Left ventricle myocardium superior (tissue), 1 donor: Measurements from ENCODE around the gene RAPGEF5. TPM values are rescaled to one million over a fixed set of nuclear protein-coding genes. Genes with fewer than 3 reads are reported as not detected.

Experiments
- ATAC-seq: fragments of 200-7000 bp; cut with Tn5 transposase; one replicate; pipeline ENCODE4 v1.9.1; 2020; ENCODE audit warnings: mild to moderate bottlenecking, moderate library complexity
- DNase-seq: peaks from one replicate; pipeline ENCODE4 v3.0.0-alpha.2; 2020
- intact Hi-C: fragments of 100-400 bp; cut with micrococcal nuclease; formaldehyde crosslinking; loops from one replicate; pipeline ENCODE4 v1.11.0; 2022
- long read RNA-seq: library from polyadenylated mRNA; unstranded; transcript quantifications from one replicate; pipeline ENCODE4 v2.0.0, GENCODE V29; 2021
- total RNA-seq: library from RNA; stranded (reverse); fragmentation: NEBNext Ultra II Directional; extraction: Animal tissue kit (Norgen Biotek cat#: 25700); gene quantifications from one replicate; pipeline ENCODE4 v1.2.1, GENCODE V29; 2021
- donor health status: DM: no; HTN: yes; CAD: no; lungs with severe emphysema.

The RAPGEF5 gene
- total RNA-seq = 11.4 TPM
- long read RNA-seq, partial matches to known transcripts = 1 of 3 reads
- long read RNA-seq, other reads (novel, unspliced or antisense) = 2 of 3 reads

- intact Hi-C loops = no loop called here
- DNase-seq = peak; percentile 32
- ATAC-seq = peak; percentile 73
Measured at GRCh38 chr7:22356701-22357310, at the start of gene RAPGEF5. RAPGEF5 (minus strand) TSS chr7:22357154; CDS start chr7:22357060, 94 bp downstream.

GRCh38 chr7:22406715-22407114 is 49.8 kb upstream of the RAPGEF5 start:
- intact Hi-C loops = no loop called here
- no peak for DNase-seq
- no peak for ATAC-seq

- intact Hi-C loops = no loop called here
- ATAC-seq (no peak), DNase-seq (no peak)
Measured at GRCh38 chr7:22404421-22405023, 47.6 kb upstream of the RAPGEF5 start.

DNA sequence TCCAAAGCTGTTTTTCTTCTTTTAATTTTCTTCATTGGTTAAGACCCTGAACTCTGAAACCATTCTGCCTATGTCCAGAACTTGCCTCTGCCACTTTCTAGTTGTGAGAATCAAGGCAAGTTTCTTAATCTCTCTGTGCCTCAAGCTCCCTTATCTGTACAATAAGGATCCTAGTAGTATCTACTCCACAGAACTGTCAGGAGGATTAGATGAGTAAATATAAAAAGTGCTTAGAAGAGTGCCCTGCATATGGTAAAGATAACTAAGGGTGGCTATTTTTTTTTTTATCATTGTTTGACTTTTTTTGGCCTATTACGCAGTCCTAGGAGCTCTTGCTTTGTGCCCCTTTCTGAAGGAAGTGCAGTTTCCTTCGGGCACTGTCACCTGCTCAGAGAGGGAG is 46.4 kb upstream of the RAPGEF5 start:
- ATAC-seq (no peak), DNase-seq (no peak)
- intact Hi-C loops = no loop called here

- ATAC-seq (no peak), DNase-seq (no peak)
- intact Hi-C loops = no loop called here
Measured at GRCh38 chr7:22402250-22402649, 45.3 kb upstream of the RAPGEF5 start.

DNA sequence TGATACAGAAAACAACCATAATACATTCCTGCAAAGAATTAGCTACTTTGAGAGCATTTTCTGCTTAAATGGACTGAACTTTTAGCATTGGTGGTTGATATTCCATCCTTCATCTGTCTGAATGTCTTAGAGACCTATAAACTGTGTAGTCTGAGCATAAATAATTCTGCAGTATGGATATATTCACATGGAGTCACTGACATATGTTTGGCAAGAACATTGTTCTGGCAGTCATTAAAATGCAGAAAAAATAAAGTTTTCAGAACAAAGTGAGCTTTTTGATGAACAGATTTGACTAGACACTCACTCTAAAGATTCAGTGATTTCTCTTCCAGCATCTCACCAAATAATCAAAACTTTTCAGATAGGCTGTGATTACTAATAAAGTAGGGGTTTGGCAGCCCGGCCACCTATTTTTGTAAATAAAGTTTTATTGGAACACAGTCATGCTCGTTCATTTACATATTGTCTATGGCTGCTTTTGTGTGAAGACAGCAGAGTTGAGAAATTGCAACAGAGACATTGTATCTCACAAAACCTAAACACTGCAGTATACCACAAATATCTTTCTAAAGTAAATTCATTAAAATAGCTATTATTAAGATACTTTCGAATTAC is 44.1 kb upstream of the RAPGEF5 start:
- ATAC-seq (no peak), DNase-seq (no peak)
- intact Hi-C loops = no loop called here

DNA sequence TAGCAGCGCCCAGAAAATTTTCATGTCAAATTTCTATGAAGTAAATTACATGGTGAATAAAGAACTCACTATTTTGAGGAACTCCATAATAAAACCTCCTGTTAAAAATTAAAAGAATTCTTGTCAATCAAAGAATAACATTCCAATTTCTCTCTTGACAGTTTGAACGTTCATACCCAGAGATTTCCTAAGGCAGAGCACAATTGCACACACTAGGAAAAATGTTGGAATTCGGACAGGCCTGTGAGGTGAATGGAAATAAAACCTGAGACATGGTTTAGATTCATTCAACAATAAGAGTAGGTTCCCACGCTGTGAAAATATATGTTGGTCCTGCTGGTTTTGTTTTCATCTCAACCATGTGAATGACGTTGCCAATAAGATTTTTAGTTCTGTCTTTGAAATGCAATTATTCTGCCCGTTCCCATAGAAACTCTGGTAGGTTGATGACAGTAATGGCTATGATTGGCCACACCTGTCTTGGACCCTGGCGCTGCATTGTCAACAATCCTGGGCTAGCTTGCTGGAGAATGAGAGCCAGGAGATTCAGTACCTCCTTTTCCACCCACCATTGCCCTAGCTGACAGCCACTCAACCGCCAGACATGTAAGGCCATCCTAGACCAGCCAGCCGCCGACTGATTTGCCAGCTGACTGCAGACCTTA is 43.3 kb upstream of the RAPGEF5 start:
- no peak for DNase-seq
- intact Hi-C loops = no loop called here
- no peak for ATAC-seq

- DNase-seq (no peak), ATAC-seq (no peak)
- intact Hi-C loops = no loop called here
Measured at GRCh38 chr7:22399546-22399945, 42.6 kb upstream of the RAPGEF5 start.

- ATAC-seq = no peak
Measured at GRCh38 chr7:22399091-22399490, 42.1 kb upstream of the RAPGEF5 start.

GRCh38 chr7:22397981-22398380 is 41.0 kb upstream of the RAPGEF5 start:
- intact Hi-C loops = no loop called here
- DNase-seq (no peak), ATAC-seq (no peak)

More at GRCh38 chr7:22399091-22399490, 42.1 kb upstream of the RAPGEF5 start:
- no peak for DNase-seq
- intact Hi-C loops = no loop called here

DNA sequence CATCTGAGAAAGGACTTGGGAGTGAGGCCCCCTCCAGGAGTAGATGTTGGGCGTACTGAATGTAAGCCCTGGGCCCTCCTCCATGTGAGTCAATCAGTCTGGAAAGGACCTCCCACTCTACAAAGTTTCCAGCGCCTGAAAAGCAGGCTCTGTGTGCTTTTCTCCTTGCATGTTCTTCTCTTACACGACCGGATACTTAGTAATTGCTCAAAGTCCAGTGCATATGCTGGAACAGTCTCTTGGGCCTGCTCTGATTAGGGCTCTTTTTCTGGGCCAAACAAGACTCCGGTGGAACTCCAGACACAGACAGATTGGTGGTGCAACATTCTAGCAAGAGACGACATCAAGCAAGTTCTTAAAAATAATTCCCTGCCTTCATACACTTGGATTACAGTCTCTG is 38.3 kb upstream of the RAPGEF5 start:
- no peak for DNase-seq
- ATAC-seq = no peak
- intact Hi-C loops = no loop called here

- intact Hi-C loops = no loop called here
- ATAC-seq (no peak), DNase-seq (no peak)
Measured at GRCh38 chr7:22394739-22395138, 37.8 kb upstream of the RAPGEF5 start.

- ATAC-seq (no peak), DNase-seq (no peak)
- intact Hi-C loops = no loop called here
Measured at GRCh38 chr7:22393913-22394729, 37.2 kb upstream of the RAPGEF5 start.

DNA sequence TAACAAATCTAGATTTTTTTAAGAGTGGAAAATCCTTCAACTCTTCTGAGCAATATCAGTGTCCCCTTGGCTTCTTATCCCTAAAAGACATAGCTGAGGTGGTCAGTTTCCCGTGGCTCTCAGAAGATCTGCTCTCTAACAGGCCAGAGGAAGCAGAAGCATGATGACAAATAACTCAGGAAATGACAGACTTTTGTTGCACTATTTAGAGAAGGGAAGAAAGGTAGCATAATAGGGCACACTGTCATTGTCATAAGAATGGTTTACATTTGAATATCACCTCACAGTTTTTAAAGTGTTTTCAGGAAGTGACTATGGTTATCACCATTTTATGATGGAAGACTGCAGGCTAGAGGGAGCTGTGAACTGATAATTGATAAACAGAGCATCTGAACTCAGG is 33.6 kb upstream of the RAPGEF5 start:
- intact Hi-C loops = no loop called here
- ATAC-seq (no peak), DNase-seq (no peak)

- intact Hi-C loops = no loop called here
- no peak for DNase-seq
- ATAC-seq = no peak
Measured at GRCh38 chr7:22389892-22390291, 32.9 kb upstream of the RAPGEF5 start.

DNA sequence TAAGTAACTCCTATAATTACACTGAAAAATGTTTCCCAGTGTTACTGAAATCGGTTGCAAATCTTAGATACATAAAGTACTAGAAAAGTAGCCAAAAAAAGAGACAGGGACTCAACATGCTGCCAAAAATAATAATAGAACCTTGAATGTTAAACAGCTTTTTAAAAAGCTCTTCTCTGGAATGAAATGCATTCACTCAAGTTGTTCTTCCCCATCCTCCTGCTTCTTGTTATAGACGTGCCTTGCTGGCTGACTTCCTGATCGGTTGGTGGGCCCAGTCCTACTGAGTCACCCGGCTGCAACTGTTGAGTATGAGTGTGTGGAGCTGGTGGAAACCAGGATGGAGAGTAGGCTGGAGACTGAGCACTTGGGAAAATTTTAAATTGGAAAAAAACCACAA is 30.6 kb upstream of the RAPGEF5 start:
- intact Hi-C loops = no loop called here
- peak; percentile 54 for ATAC-seq
- DNase-seq = peak; percentile 33

DNA sequence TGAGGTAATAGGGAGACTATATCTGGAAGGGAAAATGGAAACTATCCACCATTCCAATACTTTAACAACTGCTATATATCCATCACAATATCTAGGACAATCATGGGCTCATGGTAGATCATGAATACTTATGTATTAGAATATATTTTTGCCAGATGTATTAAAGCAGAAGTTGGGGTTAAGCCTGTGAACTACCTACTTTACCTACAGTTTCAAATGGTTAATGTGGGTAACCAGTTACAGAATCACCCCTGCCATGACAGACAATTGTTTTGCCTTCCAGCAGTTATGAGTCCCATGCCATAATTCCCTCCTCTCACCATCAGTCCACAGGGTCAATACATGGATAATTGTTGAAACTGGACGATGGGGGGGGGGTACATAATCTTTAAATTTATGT is 29.9 kb upstream of the RAPGEF5 start:
- intact Hi-C loops = no loop called here
- no peak for DNase-seq
- no peak for ATAC-seq

DNA sequence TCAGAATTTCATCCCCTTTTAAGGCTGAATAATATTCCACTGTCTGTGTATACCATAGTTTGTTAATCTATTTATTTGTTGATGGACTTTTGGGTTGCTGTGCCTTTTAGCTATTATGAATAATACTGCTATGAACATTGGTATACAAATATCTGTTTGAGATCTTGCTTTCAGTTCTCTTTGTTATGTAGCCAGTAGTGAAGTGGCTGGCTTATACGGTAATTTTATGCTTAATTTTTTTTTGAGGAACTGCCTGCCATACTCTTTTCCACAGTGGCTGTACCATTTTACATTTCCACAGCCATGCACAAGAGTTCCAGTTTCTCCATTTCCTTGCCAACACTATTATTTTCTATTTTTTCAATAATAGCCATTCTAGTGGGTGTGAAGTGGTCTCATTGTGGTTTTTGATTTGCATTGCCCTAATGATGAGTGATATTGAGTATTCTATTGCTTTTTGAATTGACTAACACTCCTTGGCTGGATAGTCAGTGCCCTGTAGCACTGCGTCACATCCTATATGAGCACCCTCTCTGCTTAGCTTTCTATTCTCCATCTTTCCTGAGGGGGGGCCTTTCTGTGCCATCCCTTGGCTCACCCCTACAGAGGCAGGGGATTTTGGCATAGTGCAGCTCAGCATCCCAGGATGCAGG is 29.4 kb upstream of the RAPGEF5 start:
- intact Hi-C loops = no loop called here
- no peak for ATAC-seq
- no peak for DNase-seq

DNA sequence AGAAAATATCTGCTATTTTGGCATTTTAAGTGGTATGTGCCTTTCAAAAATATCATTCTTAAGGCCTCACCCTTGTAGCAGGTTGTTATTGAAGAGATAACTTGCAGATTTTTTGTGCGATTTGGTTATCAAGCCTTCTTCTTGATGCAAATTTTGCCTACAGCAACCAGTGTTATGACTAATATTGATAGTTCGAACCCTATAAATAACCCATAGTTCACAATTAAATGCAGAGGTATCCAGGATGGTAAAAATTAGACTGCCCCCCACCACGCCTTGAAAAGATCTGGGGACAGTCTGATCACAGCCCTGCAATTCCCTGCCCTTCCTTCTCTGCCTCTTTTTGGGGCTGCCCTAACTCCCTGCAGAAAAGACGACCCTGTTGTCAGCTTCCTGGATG is 28.4 kb upstream of the RAPGEF5 start:
- intact Hi-C loops = no loop called here
- DNase-seq (no peak), ATAC-seq (no peak)
